Cardiac fibroblast (primary cell): ENCODE measurements around the gene DUSP8.

Experiments
- DNase-seq, 2 donors: peaks; one replicate each; pipeline versions ENCODE4 v3.0.0 to v3.0.0-alpha.2; 2010; ENCODE audit warnings: low read depth in 2 of 2
- H3K4me3 ChIP-seq, 2 donors: replicated peaks in 1 of 2; 1 replicate in 1 of 2; 2 replicates in 1 of 2; pipeline ENCODE4 v1.5.1; 2011; ENCODE audit warnings: low read depth in 2 of 2, low read length in 2 of 2, mild to moderate bottlenecking in 2 of 2, moderate library complexity in 1 of 2
- CTCF ChIP-seq: IDR thresholded peaks from one replicate; pipeline ENCODE4 v1.5.1; 2011; ENCODE audit warnings: low read depth, mild to moderate bottlenecking, low read length, inconsistent platforms

The DUSP8 gene

DNA sequence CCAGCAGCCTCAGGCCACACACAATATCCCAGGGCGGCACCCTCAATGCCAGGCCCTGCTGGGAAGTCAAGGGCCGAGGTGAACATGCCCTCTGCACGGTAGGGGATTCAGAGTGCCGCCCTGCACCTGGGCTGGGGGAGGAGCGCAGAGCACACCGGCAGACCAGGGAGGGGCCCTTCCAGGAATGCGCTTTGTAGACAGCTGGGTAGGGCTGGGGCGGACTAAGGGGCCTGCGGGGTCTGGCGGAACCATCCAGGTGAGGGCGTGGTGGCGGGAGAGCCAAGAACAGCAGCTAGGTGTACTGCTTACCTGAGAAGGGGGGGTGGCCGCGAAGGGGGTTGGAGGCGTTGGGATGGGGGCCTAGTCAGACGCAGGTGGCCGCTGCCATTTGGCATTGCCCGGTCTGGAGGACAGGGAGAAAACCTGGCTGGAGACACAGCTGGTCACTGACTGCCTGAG, 26.0 kb downstream of the DUSP8 start:
- no peak for TF ChIP-seq CTCF
- DNase-seq: no peak
- H3K4me3 ChIP-seq: no peak overlapping the region

GRCh38 chr11:1545432-1545831, 26.6 kb downstream of the DUSP8 start:
- no peak for TF ChIP-seq CTCF
- DNase-seq: no peak
- H3K4me3 ChIP-seq: no peak overlapping the region

- H3K4me3 ChIP-seq: no peak overlapping the region
- DNase-seq: no peak
- TF ChIP-seq CTCF: no peak
Measured at GRCh38 chr11:1544536-1544935, 27.5 kb downstream of the DUSP8 start.

GRCh38 chr11:1543606-1544263, 28.3 kb downstream of the DUSP8 start:
- no peak for TF ChIP-seq CTCF
- DNase-seq: no peak
- H3K4me3 ChIP-seq: no peak overlapping the region

DNA sequence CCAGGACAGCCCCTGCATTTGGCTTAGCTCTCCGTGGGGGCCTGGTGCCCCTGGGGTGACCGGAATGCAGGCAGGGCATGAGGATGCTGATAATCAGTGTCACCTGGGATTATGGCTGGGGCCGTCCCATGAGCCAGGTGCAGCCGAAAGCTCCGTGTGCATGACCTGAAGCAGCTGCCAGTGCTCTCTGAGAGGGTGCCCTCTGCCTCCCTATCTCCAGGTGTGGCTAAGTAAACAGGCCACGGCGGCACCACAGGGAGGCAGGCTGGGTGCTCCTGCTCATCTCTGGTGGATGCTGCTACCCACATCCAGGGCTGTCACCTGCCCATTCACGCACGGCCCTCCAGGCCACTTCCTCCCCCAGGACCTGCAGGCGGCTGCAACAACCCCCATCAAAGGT, 29.8 kb downstream of the DUSP8 start:
- TF ChIP-seq CTCF: no peak

GRCh38 chr11:1541474-1542204, 30.4 kb downstream of the DUSP8 start:
- DNase-seq: no peak
- H3K4me3 ChIP-seq: no peak overlapping the region
- TF ChIP-seq CTCF: no peak

More for the DNA sequence above, 29.8 kb downstream of the DUSP8 start:
- DNase-seq: no peak
- H3K4me3 ChIP-seq: no peak overlapping the region
